Prostate gland (tissue), 2 donors: ENCODE data around the gene NDFIP1. TPM values are rescaled to one million over a fixed set of nuclear protein-coding genes. Genes with fewer than 3 reads are reported as not detected.

Experiments used
- DNase-seq: peaks from one replicate; pipeline ENCODE4 v3.0.0-alpha.2; 2019; ENCODE audit warnings: low spot score
- H3K27ac ChIP-seq, 2 donors: fragments of 200-600 bp; sonication (generic); 2 replicates each; pipeline ENCODE4 v1.5.1; 2017 to 2019
- H3K27me3 ChIP-seq: fragments of 200-600 bp; sonication (generic); replicated peaks from 2 replicates; pipeline ENCODE4 v1.5.1; 2019; ENCODE audit not compliant: insufficient read depth
- H3K36me3 ChIP-seq, 2 donors: fragments of 200-600 bp; sonication (generic); 1 replicate in 1 of 2; 2 replicates in 1 of 2; pipeline versions ENCODE4 v1.5.1 to v1.8.1; 2017 to 2019
- H3K4me1 ChIP-seq: fragments of 200-600 bp; sonication (generic); replicated peaks from 2 replicates; pipeline ENCODE4 v1.5.1; 2019
- H3K4me3 ChIP-seq, 2 donors: fragments of 200-600 bp; sonication (generic); 2 replicates each; pipeline ENCODE4 v1.5.1; 2017 to 2019
- H3K9me3 ChIP-seq: fragments of 200-600 bp; sonication (generic); 2 replicates; pipeline ENCODE4 v1.5.1; 2017
- POLR2A ChIP-seq: fragments of 450-650 bp; IDR thresholded peaks from one replicate; pipeline ENCODE4 v1.6.1; 2016; ENCODE audit warnings: antibody characterized with exemption, mild to moderate bottlenecking
- POLR2AphosphoS5 ChIP-seq: sonication (generic); formaldehyde crosslinking; IDR thresholded peaks from one replicate; pipeline ENCODE4 v1.6.1; 2017; ENCODE audit warnings: antibody characterized with exemption
- WGBS: methylation state at CpG from one replicate; pipeline ENCODE4 v1.1.5; 2018; 5-methylcytosine and 5-hydroxymethylcytosine counted together
- intact Hi-C: fragments of 100-400 bp; cut with DNase I; formaldehyde crosslinking; loops from one replicate; pipeline ENCODE4 v1.14.2; 2022
- total RNA-seq, 2 donors: library from RNA; depleted of rRNA; stranded (reverse); fragments of >200 nt; gene quantifications; one replicate each; pipeline ENCODE4 v1.1.0, GENCODE V29; 2016
- TF ChIP-seq, protein P1 (sequence below), 4 experiments: fragments of 200-600 bp in 2 of 4; fragments of 450-650 bp in 2 of 4; sonication (generic) in 2 of 4; IDR thresholded peaks; 1 replicate in 3 of 4; 2 replicates in 1 of 4; pipeline ENCODE4 v1.5.1; 2016 to 2019; ENCODE audit warnings: antibody characterized with exemption in 4 of 4, mild to moderate bottlenecking in 2 of 4, moderate library complexity in 2 of 4

Gene NDFIP1
- total RNA-seq, 2 donors from 2014 or later, result 134 to 234 TPM

- intact Hi-C loops, result no loop called here
- no peak for TF ChIP-seq POLR2AphosphoS5
- TF ChIP-seq, protein P1, sequence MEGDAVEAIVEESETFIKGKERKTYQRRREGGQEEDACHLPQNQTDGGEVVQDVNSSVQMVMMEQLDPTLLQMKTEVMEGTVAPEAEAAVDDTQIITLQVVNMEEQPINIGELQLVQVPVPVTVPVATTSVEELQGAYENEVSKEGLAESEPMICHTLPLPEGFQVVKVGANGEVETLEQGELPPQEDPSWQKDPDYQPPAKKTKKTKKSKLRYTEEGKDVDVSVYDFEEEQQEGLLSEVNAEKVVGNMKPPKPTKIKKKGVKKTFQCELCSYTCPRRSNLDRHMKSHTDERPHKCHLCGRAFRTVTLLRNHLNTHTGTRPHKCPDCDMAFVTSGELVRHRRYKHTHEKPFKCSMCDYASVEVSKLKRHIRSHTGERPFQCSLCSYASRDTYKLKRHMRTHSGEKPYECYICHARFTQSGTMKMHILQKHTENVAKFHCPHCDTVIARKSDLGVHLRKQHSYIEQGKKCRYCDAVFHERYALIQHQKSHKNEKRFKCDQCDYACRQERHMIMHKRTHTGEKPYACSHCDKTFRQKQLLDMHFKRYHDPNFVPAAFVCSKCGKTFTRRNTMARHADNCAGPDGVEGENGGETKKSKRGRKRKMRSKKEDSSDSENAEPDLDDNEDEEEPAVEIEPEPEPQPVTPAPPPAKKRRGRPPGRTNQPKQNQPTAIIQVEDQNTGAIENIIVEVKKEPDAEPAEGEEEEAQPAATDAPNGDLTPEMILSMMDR (IDR thresholded peaks at IDR 0.05), result no peak
These were observed 89.2 kb downstream of the NDFIP1 start for GRCh38 chr5:142197781-142198180.

DNA sequence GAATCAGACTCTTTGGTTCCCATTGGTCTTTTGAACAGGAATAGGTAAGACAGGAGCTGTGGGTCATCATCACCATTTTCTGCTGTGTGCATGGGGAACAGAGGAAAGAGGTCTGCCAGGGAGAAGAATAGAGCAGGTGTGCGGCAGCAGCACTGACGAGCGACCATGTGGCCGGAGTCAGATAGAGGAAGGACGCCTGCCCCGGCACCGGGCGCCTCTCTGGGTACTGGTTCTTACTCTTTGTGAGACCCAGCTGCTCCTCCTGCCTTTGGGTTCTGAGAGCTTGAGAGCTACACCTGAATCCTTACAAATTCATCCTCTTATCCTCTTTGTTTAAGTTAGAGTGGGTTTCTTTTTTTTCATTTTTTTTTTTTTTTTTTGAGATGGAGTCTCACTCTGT lies 90.8 kb downstream of the NDFIP1 start:
- TF ChIP-seq, protein P1 (IDR thresholded peaks at IDR 0.05), result no peak
- TF ChIP-seq POLR2A (no peak), POLR2AphosphoS5 (no peak)
- no peak for DNase-seq
- Histone ChIP-seq H3K27me3 (no peaks in the 10 kb centered on the region), H3K27ac (no peak overlapping the region), H3K9me3 (no peaks in the 10 kb centered on the region), H3K36me3 (no peaks in the 10 kb centered on the region), H3K4me1 (no peaks in the 10 kb centered on the region), H3K4me3 (no peak overlapping the region)
- WGBS, result 97% methylated on average over 8 of the region's 8 CpGs
- intact Hi-C loops, result no loop called here

More at GRCh38 chr5:142197781-142198180, 89.2 kb downstream of the NDFIP1 start:
- H3K27ac ChIP-seq, result no peak overlapping the region
- H3K4me3 ChIP-seq, result no peak overlapping the region
- WGBS, result 88% methylated on average over 5 of the region's 5 CpGs
- no peaks in the 10 kb centered on the region for H3K4me1 ChIP-seq
- no peaks in the 10 kb centered on the region for H3K36me3 ChIP-seq
- H3K27me3 ChIP-seq, result no peaks in the 10 kb centered on the region
- no peak for DNase-seq
- H3K9me3 ChIP-seq, result no peaks in the 10 kb centered on the region

DNA sequence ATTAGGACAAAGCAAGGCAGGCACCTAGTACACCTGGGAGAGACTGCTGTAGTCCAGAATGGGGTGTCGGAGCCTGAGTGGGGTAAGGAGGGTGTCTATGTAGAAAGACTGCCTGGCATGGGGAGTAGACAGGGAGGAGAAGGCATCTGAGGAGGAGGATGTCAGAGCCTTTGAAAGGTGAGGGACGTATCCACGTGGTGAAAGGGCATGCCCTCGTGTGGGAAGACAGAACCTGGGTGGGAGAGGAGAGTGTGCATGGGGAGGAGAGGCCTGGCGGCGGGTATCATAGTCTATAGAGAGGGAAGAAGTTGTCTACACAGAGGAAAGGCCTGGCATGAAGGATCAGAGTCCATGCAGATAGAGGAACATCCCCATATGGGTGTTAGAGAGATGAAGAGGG lies 91.8 kb downstream of the NDFIP1 start:
- Histone ChIP-seq H3K27me3 (no peaks in the 10 kb centered on the region), H3K9me3 (no peaks in the 10 kb centered on the region), H3K36me3 (no peaks in the 10 kb centered on the region), H3K4me1 (no peaks in the 10 kb centered on the region), H3K4me3 (no peak overlapping the region), H3K27ac (no peak overlapping the region)
- intact Hi-C loops, result no loop called here
- 77% methylated on average over 6 of the region's 6 CpGs for WGBS
- DNase-seq, result no peak
- TF ChIP-seq POLR2AphosphoS5 (no peak), POLR2A (no peak)
- TF ChIP-seq, protein P1 (IDR thresholded peaks at IDR 0.05), result no peak

GRCh38 chr5:142201471-142201887 lies 92.9 kb downstream of the NDFIP1 start:
- Histone ChIP-seq H3K4me1 (no peaks in the 10 kb centered on the region), H3K36me3 (no peaks in the 10 kb centered on the region), H3K4me3 (no peak overlapping the region), H3K27ac (no peak overlapping the region), H3K9me3 (no peaks in the 10 kb centered on the region), H3K27me3 (no peaks in the 10 kb centered on the region)
- 87% methylated on average over 3 of the region's 3 CpGs for WGBS
- intact Hi-C loops, result no loop called here
- DNase-seq, result no peak
- TF ChIP-seq POLR2AphosphoS5, result no peak
- TF ChIP-seq POLR2A, result no peak
- TF ChIP-seq, protein P1 (IDR thresholded peaks at IDR 0.05), result no peak

DNA sequence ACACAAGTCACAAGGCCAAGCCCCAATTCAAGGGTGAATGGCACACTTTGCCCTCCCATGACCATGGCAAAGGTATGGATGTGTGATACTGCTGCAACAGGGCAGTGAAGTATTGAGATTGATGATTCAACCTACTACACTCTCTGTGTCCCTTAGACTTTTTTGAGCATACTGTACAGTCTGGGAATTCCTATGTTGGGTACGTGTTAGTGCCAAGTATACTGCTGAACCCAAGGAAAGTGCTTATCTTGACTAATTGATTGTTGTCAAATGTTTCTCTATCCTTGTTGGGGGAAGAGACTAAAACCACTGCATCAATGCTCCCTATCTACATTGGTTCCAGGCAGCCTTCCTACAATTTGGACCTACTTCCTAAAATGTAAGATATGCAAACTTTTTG lies 93.7 kb downstream of the NDFIP1 start:
- H3K4me1 ChIP-seq, result no peaks in the 10 kb centered on the region
- H3K9me3 ChIP-seq, result no peaks in the 10 kb centered on the region
- H3K4me3 ChIP-seq, result no peak overlapping the region
- 92% methylated on average over 1 of the region's 1 CpG for WGBS
- no peak overlapping the region for H3K27ac ChIP-seq
- no peaks in the 10 kb centered on the region for H3K36me3 ChIP-seq
- intact Hi-C loops, result no loop called here
- no peaks in the 10 kb centered on the region for H3K27me3 ChIP-seq
- no peak for TF ChIP-seq POLR2A
- TF ChIP-seq, protein P1 (IDR thresholded peaks at IDR 0.05), result no peak
- no peak for TF ChIP-seq POLR2AphosphoS5
- no peak for DNase-seq

Other genes starting within 250 kb of the NDFIP1 start
- 10 to 100 TPM; 49.2 to 81.1 TPM for gene PCDH1, start 230.4 kb upstream of the NDFIP1 start, total RNA-seq
- gene DELE1, start 184.9 kb upstream of the NDFIP1 start, total RNA-seq, result 10 to 100 TPM; 66.7 to 98.1 TPM
- gene PCDH12, start 150.6 kb upstream of the NDFIP1 start, total RNA-seq, result 1 to 10 TPM in 1 of 2 donors, under 1 TPM in 1; 0.82 to 1.4 TPM
- gene RNF14, start 139.7 kb upstream of the NDFIP1 start, total RNA-seq, result 10 to 100 TPM; 40.8 to 66.9 TPM
- gene GNPDA1, start 95.8 kb upstream of the NDFIP1 start, total RNA-seq, result 10 to 100 TPM; 30.0 to 58.5 TPM
- 10 to 100 TPM in 1 of 2 donors, 1 to 10 TPM in 1; 7.5 to 11.5 TPM for gene SPRY4, start 216.2 kb downstream of the NDFIP1 start, total RNA-seq